Fibroblast of lung (primary cell): ENCODE data around the gene NACA2.

Source experiments
- CTCF ChIP-seq, 2 donors: IDR thresholded peaks in 1 of 2; conservative IDR thresholded peaks in 1 of 2; 1 replicate in 1 of 2; 2 replicates in 1 of 2; pipeline ENCODE4 v1.5.1; 2011 to 2012; ENCODE audit warnings: low read length in 2 of 2, control low read depth in 1 of 2, inconsistent platforms in 1 of 2, low read depth in 1 of 2, mild to moderate bottlenecking in 1 of 2
- EZH2 ChIP-seq: IDR thresholded peaks from 2 replicates; pipeline ENCODE4 v1.5.1; 2012; ENCODE audit warnings: low read length, control low read depth, mild to moderate bottlenecking; ENCODE audit errors: missing control alignments

GRCh38 chr17:61575352-61575975 lies 15.6 kb downstream of the NACA2 start:
- TF ChIP-seq CTCF (conservative IDR thresholded peaks at IDR 0.05 in 1 of 2, IDR thresholded peaks at IDR 0.05 in 1 of 2; ENCODE audit: low read depth in 1 of 2, low read length in 2 of 2) (no peak), EZH2 (no peak)
